Fibroblast of lung (primary cell): Measurements from ENCODE around the gene EYA2. TPM values are rescaled to one million over a fixed set of nuclear protein-coding genes. Genes with fewer than 3 reads are reported as not detected.

Source experiments
- DNase-seq, 2 donors: peaks; one replicate each; pipeline versions ENCODE4 v3.0.0 to v3.0.0-alpha.2; 2010; ENCODE audit warnings: low read depth in 2 of 2
- H2AFZ ChIP-seq: 2 replicates; pipeline ENCODE4 v1.5.1; 2012; ENCODE audit warnings: low read length, control low read depth, inconsistent platforms
- H3K27ac ChIP-seq: 2 replicates; pipeline ENCODE4 v1.5.1; 2011; ENCODE audit warnings: low read length, control low read depth; ENCODE audit not compliant: insufficient read depth
- H3K27me3 ChIP-seq: 2 replicates; pipeline ENCODE4 v1.5.1; 2011; ENCODE audit warnings: mild to moderate bottlenecking, low read length; ENCODE audit not compliant: control insufficient read depth, insufficient read depth
- H3K36me3 ChIP-seq: 2 replicates; pipeline ENCODE4 v1.5.1; 2011; ENCODE audit warnings: low read length; ENCODE audit not compliant: control insufficient read depth, insufficient read depth
- H3K4me1 ChIP-seq: 2 replicates; pipeline ENCODE4 v1.5.1; 2011; ENCODE audit warnings: low read length; ENCODE audit not compliant: control insufficient read depth, insufficient read depth; ENCODE audit errors: extremely low read depth
- H3K4me2 ChIP-seq: 2 replicates; pipeline ENCODE4 v1.5.1; 2011; ENCODE audit warnings: low read length, control low read depth; ENCODE audit not compliant: insufficient read depth; ENCODE audit errors: extremely low read depth
- H3K4me3 ChIP-seq, 4 experiments: fragments of 200-600 bp in 1 of 4; sonication (generic) in 1 of 4; replicated peaks in 1 of 4; 2 replicates each; pipeline ENCODE4 v1.5.1; 2011 to 2016; ENCODE audit warnings: low read length in 4 of 4, low read depth in 3 of 4, mild to moderate bottlenecking in 3 of 4, control low read depth in 2 of 4, inconsistent platforms in 1 of 4, mixed read lengths in 1 of 4; ENCODE audit not compliant: insufficient read depth in 1 of 4; ENCODE audit errors: control extremely low read depth in 1 of 4
- H3K79me2 ChIP-seq: 2 replicates; pipeline ENCODE4 v1.5.1; 2012; ENCODE audit warnings: mild to moderate bottlenecking, low read length, inconsistent platforms; ENCODE audit not compliant: control insufficient read depth, insufficient read depth
- H3K9ac ChIP-seq: 2 replicates; pipeline ENCODE4 v1.5.1; 2011; ENCODE audit warnings: mild to moderate bottlenecking, low read length, control low read depth; ENCODE audit not compliant: insufficient read depth
- H3K9me3 ChIP-seq: 2 replicates; pipeline ENCODE4 v1.5.1; 2012; ENCODE audit warnings: low read depth, low read length; ENCODE audit not compliant: control insufficient read depth, insufficient read depth
- H4K20me1 ChIP-seq: 2 replicates; pipeline ENCODE4 v1.5.1; 2011; ENCODE audit warnings: low read length; ENCODE audit not compliant: control insufficient read depth, insufficient read depth; ENCODE audit errors: extremely low read depth
- EZH2 ChIP-seq: IDR thresholded peaks from 2 replicates; pipeline ENCODE4 v1.5.1; 2012; ENCODE audit warnings: low read length, control low read depth, mild to moderate bottlenecking; ENCODE audit errors: missing control alignments
- polyA plus RNA-seq, 2 donors: library from polyadenylated mRNA; depleted of rRNA in 1 of 2; stranded (reverse) in 1 of 2; unstranded in 1 of 2; fragments of >200 nt; gene quantifications; 2 replicates each; pipeline ENCODE4 v1.2.1, GENCODE V29; 2011 to 2012; ENCODE audit warnings: missing spikeins in 1 of 2
- total RNA-seq: library from RNA; depleted of rRNA; stranded (reverse); fragments of >200 nt; gene quantifications from 2 replicates; pipeline ENCODE4 v1.2.1, GENCODE V29; 2014
- TF ChIP-seq, protein P1 (sequence below), 2 donors: IDR thresholded peaks in 1 of 2; conservative IDR thresholded peaks in 1 of 2; 1 replicate in 1 of 2; 2 replicates in 1 of 2; pipeline ENCODE4 v1.5.1; 2011 to 2012; ENCODE audit warnings: low read length in 2 of 2, control low read depth in 1 of 2, inconsistent platforms in 1 of 2, low read depth in 1 of 2, mild to moderate bottlenecking in 1 of 2

EYA2 gene
- total and polyA plus RNA-seq, 2 donors (not counting 1 experiment from before 2014, with no cell fraction given), result 0.37 to 1.7 TPM

- no peaks in the 10 kb centered on the region for H3K79me2 ChIP-seq
- H3K36me3 ChIP-seq, result peaks cover 10% of the 10 kb centered on the region
- H3K4me1 ChIP-seq, result no peaks in the 10 kb centered on the region
These were observed 319.3 kb downstream of the EYA2 start for GRCh38 chr20:47213966-47214365.

DNA sequence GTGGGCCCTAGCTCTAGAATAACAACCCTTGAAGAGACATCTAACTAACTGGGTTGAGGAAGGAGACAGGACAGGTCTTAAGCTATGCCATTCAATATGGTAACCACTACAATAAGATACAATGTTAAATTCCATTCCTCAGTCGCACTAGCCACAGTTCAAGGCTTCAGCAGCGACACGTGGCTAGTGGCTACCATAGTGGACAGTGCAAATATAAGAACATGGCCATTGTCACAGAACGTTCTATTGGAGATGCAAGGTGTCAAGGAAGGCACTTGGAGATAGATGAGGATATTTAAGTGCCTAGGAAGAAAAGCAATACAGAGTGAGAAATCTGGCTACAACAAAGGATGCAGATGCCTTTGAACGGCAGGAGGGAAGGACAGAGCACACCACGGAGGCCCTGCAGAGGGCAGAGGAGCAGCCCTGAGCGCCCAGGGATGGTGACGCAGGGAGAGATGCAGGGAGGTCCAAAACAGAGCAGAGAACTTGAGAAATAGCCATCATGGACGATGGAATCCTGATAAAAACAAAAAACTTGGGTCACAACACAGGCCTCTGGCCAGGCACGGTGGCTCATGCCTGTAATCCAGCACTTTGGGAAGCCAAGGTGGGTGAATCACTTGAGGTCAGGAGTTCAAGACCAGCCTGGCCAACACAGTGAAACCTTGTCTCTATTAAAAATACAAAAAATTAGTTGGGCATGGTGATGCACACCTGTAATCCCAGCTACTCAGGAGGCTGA is 321.2 kb downstream of the EYA2 start:
- no peak overlapping the region for H3K27ac ChIP-seq
- no peaks in the 10 kb centered on the region for H3K27me3 ChIP-seq
- H3K4me1 ChIP-seq, result no peaks in the 10 kb centered on the region
- H3K36me3 ChIP-seq, result peaks cover 4% of the 10 kb centered on the region
- no peak for DNase-seq
- no peak overlapping the region for H3K9ac ChIP-seq
- no peak overlapping the region for H3K4me2 ChIP-seq
- H4K20me1 ChIP-seq, result no peaks in the 10 kb centered on the region
- TF ChIP-seq EZH2, result no peak
- TF ChIP-seq, protein P1, sequence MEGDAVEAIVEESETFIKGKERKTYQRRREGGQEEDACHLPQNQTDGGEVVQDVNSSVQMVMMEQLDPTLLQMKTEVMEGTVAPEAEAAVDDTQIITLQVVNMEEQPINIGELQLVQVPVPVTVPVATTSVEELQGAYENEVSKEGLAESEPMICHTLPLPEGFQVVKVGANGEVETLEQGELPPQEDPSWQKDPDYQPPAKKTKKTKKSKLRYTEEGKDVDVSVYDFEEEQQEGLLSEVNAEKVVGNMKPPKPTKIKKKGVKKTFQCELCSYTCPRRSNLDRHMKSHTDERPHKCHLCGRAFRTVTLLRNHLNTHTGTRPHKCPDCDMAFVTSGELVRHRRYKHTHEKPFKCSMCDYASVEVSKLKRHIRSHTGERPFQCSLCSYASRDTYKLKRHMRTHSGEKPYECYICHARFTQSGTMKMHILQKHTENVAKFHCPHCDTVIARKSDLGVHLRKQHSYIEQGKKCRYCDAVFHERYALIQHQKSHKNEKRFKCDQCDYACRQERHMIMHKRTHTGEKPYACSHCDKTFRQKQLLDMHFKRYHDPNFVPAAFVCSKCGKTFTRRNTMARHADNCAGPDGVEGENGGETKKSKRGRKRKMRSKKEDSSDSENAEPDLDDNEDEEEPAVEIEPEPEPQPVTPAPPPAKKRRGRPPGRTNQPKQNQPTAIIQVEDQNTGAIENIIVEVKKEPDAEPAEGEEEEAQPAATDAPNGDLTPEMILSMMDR (conservative IDR thresholded peaks at IDR 0.05 in 1 of 2, IDR thresholded peaks at IDR 0.05 in 1 of 2; ENCODE audit: low read depth in 1 of 2, low read length in 2 of 2), result no peak
- H2AFZ ChIP-seq, result no peak overlapping the region
- H3K9me3 ChIP-seq, result no peaks in the 10 kb centered on the region
- H3K4me3 ChIP-seq, result no peak overlapping the region
- no peaks in the 10 kb centered on the region for H3K79me2 ChIP-seq

More at GRCh38 chr20:47213966-47214365, 319.3 kb downstream of the EYA2 start:
- no peak overlapping the region for H3K4me2 ChIP-seq
- no peak overlapping the region for H2AFZ ChIP-seq
- no peak overlapping the region for H3K27ac ChIP-seq
- DNase-seq, result no peak
- H3K9ac ChIP-seq, result no peak overlapping the region
- no peaks in the 10 kb centered on the region for H3K9me3 ChIP-seq
- H4K20me1 ChIP-seq, result no peaks in the 10 kb centered on the region
- no peaks in the 10 kb centered on the region for H3K27me3 ChIP-seq
- no peak overlapping the region for H3K4me3 ChIP-seq
- no peak for TF ChIP-seq EZH2
- TF ChIP-seq, protein P1 (conservative IDR thresholded peaks at IDR 0.05 in 1 of 2, IDR thresholded peaks at IDR 0.05 in 1 of 2; ENCODE audit: low read depth in 1 of 2, low read length in 2 of 2), result no peak

DNA sequence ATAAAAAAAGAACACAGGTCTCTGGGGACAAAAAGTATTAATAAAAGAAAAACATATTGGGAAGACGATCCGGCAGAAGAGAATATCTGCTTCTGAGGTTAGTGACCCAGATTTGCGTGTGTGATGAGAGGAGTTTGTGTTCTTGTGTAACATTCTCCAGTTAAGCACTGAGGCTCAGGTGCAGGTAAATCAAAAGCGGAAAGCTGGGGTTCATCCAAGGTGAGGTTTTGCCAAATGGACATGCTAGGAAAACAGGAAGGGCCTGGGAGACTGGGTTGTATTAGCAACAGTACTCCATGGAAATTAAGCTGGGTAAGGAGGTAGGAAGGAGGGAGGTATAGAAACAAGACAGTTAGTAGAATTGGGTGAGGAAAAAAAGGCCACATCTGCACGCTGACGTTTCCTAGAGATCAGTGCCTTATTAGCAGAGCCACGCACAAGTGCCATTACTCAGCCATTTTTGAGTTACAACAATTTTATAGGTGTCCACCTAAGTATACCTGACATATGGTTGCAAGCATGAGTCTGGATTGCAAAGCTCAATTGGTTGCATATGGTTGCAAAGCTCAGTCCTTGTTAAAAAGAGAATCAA is 322.3 kb downstream of the EYA2 start:
- no peak overlapping the region for H2AFZ ChIP-seq
- H3K27ac ChIP-seq, result no peak overlapping the region
- no peak overlapping the region for H3K4me2 ChIP-seq
- H3K36me3 ChIP-seq, result peaks cover 5% of the 10 kb centered on the region
- no peak for TF ChIP-seq EZH2
- TF ChIP-seq, protein P1 (conservative IDR thresholded peaks at IDR 0.05 in 1 of 2, IDR thresholded peaks at IDR 0.05 in 1 of 2; ENCODE audit: low read depth in 1 of 2, low read length in 2 of 2), result no peak
- H4K20me1 ChIP-seq, result no peaks in the 10 kb centered on the region
- no peaks in the 10 kb centered on the region for H3K79me2 ChIP-seq
- H3K4me3 ChIP-seq, result no peak overlapping the region
- no peaks in the 10 kb centered on the region for H3K4me1 ChIP-seq
- H3K9ac ChIP-seq, result no peak overlapping the region
- H3K9me3 ChIP-seq, result no peaks in the 10 kb centered on the region
- DNase-seq, result no peak
- H3K27me3 ChIP-seq, result no peaks in the 10 kb centered on the region
